B cell (primary cell): ENCODE data around the gene WDR26. TPM values are rescaled to one million over a fixed set of nuclear protein-coding genes. Genes with fewer than 3 reads are reported as not detected.

Experiments
- ATAC-seq: fragments of 200-7000 bp; cut with Tn5 transposase; one replicate; pipeline ENCODE4 v1.10.0; 2021; ENCODE audit warnings: low read depth, mild to moderate bottlenecking, moderate number of reproducible peaks, moderate library complexity
- CTCF ChIA-PET: fragments of 350-600 bp; sonication (Branson Sonifier 250); formaldehyde crosslinking; loops from one replicate; lab custom pipeline; 2021; ENCODE audit warnings: antibody characterized with exemption, inconsistent platforms; lab: Charles Lee
- POLR2A ChIA-PET: fragments of 350-600 bp; sonication (Branson Sonifier 250); formaldehyde crosslinking; loops from one replicate; lab custom pipeline; 2021; ENCODE audit warnings: antibody characterized with exemption; lab: Charles Lee
- DNase-seq: peaks from one replicate; pipeline ENCODE4 v3.0.0; 2013
- H2AFZ ChIP-seq: 2 replicates; pipeline ENCODE4 v1.6.1; 2012; ENCODE audit warnings: mild to moderate bottlenecking, low read depth, low read length; ENCODE audit not compliant: insufficient read depth, poor library complexity, severe bottlenecking
- H3K27ac ChIP-seq, 2 donors: 1 replicate in 1 of 2; 2 replicates in 1 of 2; pipeline ENCODE4 v1.5.1; 2012 to 2013; ENCODE audit warnings: low read length in 2 of 2, mild to moderate bottlenecking in 2 of 2, moderate library complexity in 1 of 2
- H3K27me3 ChIP-seq, 4 experiments: fragments of 200-600 bp in 1 of 4; sonication (generic) in 1 of 4; replicated peaks in 1 of 4; 1 replicate in 2 of 4; 2 replicates in 2 of 4; pipeline versions ENCODE4 v1.6.1 to v1.7.0; 2013 to 2016; ENCODE audit warnings: low read length in 3 of 4, mild to moderate bottlenecking in 2 of 4, mixed read lengths in 1 of 4, moderate library complexity in 1 of 4; ENCODE audit not compliant: insufficient read depth in 4 of 4, control insufficient read depth in 3 of 4; ENCODE audit errors: control extremely low read depth in 1 of 4
- H3K36me3 ChIP-seq, 2 experiments: replicated peaks in 1 of 2; 1 replicate in 1 of 2; 2 replicates in 1 of 2; pipeline versions ENCODE4 v1.6.1 to v1.7.1; 2013; ENCODE audit warnings: low read length in 1 of 2; ENCODE audit not compliant: insufficient read depth in 2 of 2, control insufficient read depth in 1 of 2; ENCODE audit errors: control extremely low read depth in 1 of 2, extremely low read depth in 1 of 2
- H3K4me1 ChIP-seq, 2 donors: fragments of 200-600 bp in 1 of 2; sonication (generic) in 1 of 2; 1 replicate in 1 of 2; 2 replicates in 1 of 2; pipeline versions ENCODE4 v1.5.1 to v1.6.1; 2013 to 2017; ENCODE audit warnings: low read length in 2 of 2; ENCODE audit not compliant: control insufficient read depth in 2 of 2, insufficient read depth in 2 of 2
- H3K4me2 ChIP-seq: replicated peaks from 2 replicates; pipeline ENCODE3; 2012; ENCODE audit warnings: mild to moderate bottlenecking, low read depth, low read length; ENCODE audit not compliant: poor library complexity, severe bottlenecking
- H3K4me3 ChIP-seq, 5 experiments: fragments of 200-600 bp in 1 of 5; sonication (generic) in 1 of 5; 1 replicate in 3 of 5; 2 replicates in 2 of 5; pipeline versions ENCODE4 v1.5.1 to v1.7.0; 2011 to 2016; ENCODE audit warnings: low read length in 4 of 5, mild to moderate bottlenecking in 4 of 5, low read depth in 2 of 5, control low read depth in 1 of 5, moderate library complexity in 1 of 5; ENCODE audit not compliant: insufficient read depth in 1 of 5; ENCODE audit errors: control extremely low read depth in 1 of 5, extremely low read depth in 1 of 5
- H3K79me2 ChIP-seq: fragments of 200-600 bp; sonication (generic); one replicate; pipeline ENCODE4 v1.6.0; 2016; ENCODE audit warnings: low read length; ENCODE audit not compliant: control insufficient read depth, insufficient read depth
- H3K9ac ChIP-seq: fragments of 200-600 bp; sonication (generic); 2 replicates; pipeline ENCODE4 v1.6.1; 2017; ENCODE audit warnings: mild to moderate bottlenecking, low read length, moderate library complexity
- H3K9me3 ChIP-seq, 3 donors: one replicate each; pipeline versions ENCODE4 v1.6.1 to v1.7.1; 2013; ENCODE audit warnings: low read length in 2 of 3; ENCODE audit not compliant: control insufficient read depth in 2 of 3, insufficient read depth in 1 of 3; ENCODE audit errors: control extremely low read depth in 1 of 3
- H4K20me1 ChIP-seq: 2 replicates; pipeline ENCODE4 v1.6.0; 2012; ENCODE audit warnings: mild to moderate bottlenecking, low read length; ENCODE audit not compliant: insufficient read depth, control insufficient read depth, poor library complexity, severe bottlenecking
- H3K27ac Mint-ChIP-seq: one replicate; pipeline ENCODE4 v1.8.0; 2021; ENCODE audit warnings: mixed read lengths
- H3K27me3 Mint-ChIP-seq: one replicate; pipeline ENCODE4 v1.8.0; 2021; ENCODE audit warnings: mixed read lengths
- H3K4me1 Mint-ChIP-seq: one replicate; pipeline ENCODE4 v1.8.0; 2021; ENCODE audit warnings: mixed read lengths
- H3K4me3 Mint-ChIP-seq: one replicate; pipeline ENCODE4 v1.8.0; 2021; ENCODE audit warnings: mixed read lengths
- H3K9me3 Mint-ChIP-seq: one replicate; pipeline ENCODE4 v1.8.0; 2022; ENCODE audit warnings: mixed read lengths; ENCODE audit not compliant: insufficient read depth
- EZH2 ChIP-seq: IDR thresholded peaks from 2 replicates; pipeline ENCODE4 v1.6.1; 2012; ENCODE audit warnings: borderline replicate concordance, low read depth, mild to moderate bottlenecking, moderate library complexity, low read length; ENCODE audit not compliant: insufficient read depth, poor library complexity, severe bottlenecking
- WGBS: methylation state at CpG from one replicate; pipeline ENCODE4 v1.1.5; 2013; ENCODE audit warnings: missing lambda C conversion rate; ENCODE audit not compliant: insufficient coverage; 5-methylcytosine and 5-hydroxymethylcytosine counted together
- intact Hi-C: fragments of 100-400 bp; cut with micrococcal nuclease; formaldehyde crosslinking; loops from one replicate; pipeline ENCODE4 v1.10.0; 2022
- polyA plus RNA-seq: library from polyadenylated mRNA; depleted of rRNA; stranded (reverse); fragments of >200 nt; gene quantifications from 2 replicates; pipeline ENCODE4 v1.2.3, GENCODE V29; 2012
- total RNA-seq, 2 donors: library from RNA; stranded (reverse); fragments of 120-200 nt in 1 of 2; gene quantifications; 1 replicate in 1 of 2; 2 replicates in 1 of 2; pipeline versions ENCODE4 v1.2.3 to v1.2.4, GENCODE V29; 2013 to 2022
- TF ChIP-seq, protein P1 (sequence below): fragments of 200-600 bp; IDR thresholded peaks from one replicate; pipeline ENCODE4 v1.8.0; 2022; ENCODE audit warnings: antibody characterized with exemption, mild to moderate bottlenecking

The WDR26 gene
- total and polyA plus RNA-seq, 2 donors (not counting 1 experiment from before 2014, with no cell fraction given), result 35.7 to 108 TPM

DNA sequence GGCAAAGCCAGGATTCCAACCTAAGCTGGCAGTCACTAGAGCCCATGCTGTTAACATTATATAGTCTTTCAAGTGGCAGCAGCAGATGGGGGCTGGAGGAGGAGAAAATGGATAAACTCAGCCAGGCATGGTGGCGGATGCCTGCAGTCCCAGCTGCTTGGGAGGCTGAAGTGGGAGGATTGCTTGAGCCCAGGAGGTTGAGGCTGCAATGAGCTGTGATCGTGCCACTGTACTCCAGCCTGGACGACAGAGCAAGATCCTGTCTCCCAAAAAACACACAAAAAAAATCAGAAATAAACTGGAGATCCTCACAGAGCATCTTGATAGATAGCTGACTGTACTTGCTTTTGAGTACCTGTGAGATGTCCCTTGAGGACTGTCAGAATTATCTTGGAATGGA, 13.4 kb upstream of the WDR26 start:
- POLR2A ChIA-PET, result no interaction called here
- no peak for DNase-seq

DNA sequence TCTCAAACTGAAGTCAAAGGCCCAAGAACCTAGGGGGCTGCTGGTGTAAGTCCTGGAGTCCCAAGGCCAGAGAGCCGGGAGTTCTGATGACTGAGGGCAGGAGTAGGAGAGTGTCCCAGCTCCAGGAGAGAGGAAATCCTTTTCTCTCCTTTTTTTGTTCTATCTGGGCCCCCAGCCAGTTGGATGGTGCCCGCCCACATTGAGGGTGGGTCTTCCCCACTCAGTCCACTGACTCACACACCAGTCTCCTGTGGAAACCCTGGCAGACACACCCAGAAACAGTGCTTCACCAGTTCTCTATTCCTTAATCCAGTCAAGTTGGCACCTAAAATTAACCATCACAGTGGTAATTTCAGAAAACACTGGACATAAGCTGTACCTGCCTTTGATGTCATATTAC, 12.7 kb upstream of the WDR26 start:
- TF ChIP-seq EZH2, result no peak
- TF ChIP-seq, protein P1, sequence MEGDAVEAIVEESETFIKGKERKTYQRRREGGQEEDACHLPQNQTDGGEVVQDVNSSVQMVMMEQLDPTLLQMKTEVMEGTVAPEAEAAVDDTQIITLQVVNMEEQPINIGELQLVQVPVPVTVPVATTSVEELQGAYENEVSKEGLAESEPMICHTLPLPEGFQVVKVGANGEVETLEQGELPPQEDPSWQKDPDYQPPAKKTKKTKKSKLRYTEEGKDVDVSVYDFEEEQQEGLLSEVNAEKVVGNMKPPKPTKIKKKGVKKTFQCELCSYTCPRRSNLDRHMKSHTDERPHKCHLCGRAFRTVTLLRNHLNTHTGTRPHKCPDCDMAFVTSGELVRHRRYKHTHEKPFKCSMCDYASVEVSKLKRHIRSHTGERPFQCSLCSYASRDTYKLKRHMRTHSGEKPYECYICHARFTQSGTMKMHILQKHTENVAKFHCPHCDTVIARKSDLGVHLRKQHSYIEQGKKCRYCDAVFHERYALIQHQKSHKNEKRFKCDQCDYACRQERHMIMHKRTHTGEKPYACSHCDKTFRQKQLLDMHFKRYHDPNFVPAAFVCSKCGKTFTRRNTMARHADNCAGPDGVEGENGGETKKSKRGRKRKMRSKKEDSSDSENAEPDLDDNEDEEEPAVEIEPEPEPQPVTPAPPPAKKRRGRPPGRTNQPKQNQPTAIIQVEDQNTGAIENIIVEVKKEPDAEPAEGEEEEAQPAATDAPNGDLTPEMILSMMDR, result no peak
- no peaks in the 10 kb centered on the region for H4K20me1 ChIP-seq
- ATAC-seq, result no peak
- ChIA-PET POLR2A (no interaction called here), CTCF (interaction anchor here (0.6 to 3.2 kb wide), 2 partner anchors 10 to 15 kb away, joined by 4 to 17 read pairs; no protein-coding TSS in a partner anchor)
- no peak overlapping the region for H3K4me3 ChIP-seq
- H3K4me1 ChIP-seq, result no peaks in the 10 kb centered on the region
- peaks cover 8% of the 10 kb centered on the region for H3K79me2 ChIP-seq
- no peaks in the 10 kb centered on the region for H3K27me3 Mint-ChIP-seq
- no peak overlapping the region for H3K27ac Mint-ChIP-seq
- no peak overlapping the region for H2AFZ ChIP-seq
- H3K9me3 ChIP-seq, result no peaks in the 10 kb centered on the region
- WGBS, result 100% methylated on average over 1 of the region's 2 CpGs
- no peak for DNase-seq
- H3K4me3 Mint-ChIP-seq, result no peak overlapping the region
- no peaks in the 10 kb centered on the region for H3K9me3 Mint-ChIP-seq
- intact Hi-C loops, result no loop called here
- no peaks in the 10 kb centered on the region for H3K36me3 ChIP-seq
- H3K27me3 ChIP-seq, result no peaks in the 10 kb centered on the region
- no peak overlapping the region for H3K4me2 ChIP-seq
- no peak overlapping the region for H3K9ac ChIP-seq
- no peaks in the 10 kb centered on the region for H3K4me1 Mint-ChIP-seq
- no peak overlapping the region for H3K27ac ChIP-seq

More for the DNA sequence above, 13.4 kb upstream of the WDR26 start:
- no peaks in the 10 kb centered on the region for H3K4me1 Mint-ChIP-seq
- H3K4me2 ChIP-seq, result no peak overlapping the region
- intact Hi-C loops, result no loop called here
- H3K9me3 Mint-ChIP-seq, result no peaks in the 10 kb centered on the region
- H3K4me1 ChIP-seq, result no peaks in the 10 kb centered on the region
- TF ChIP-seq EZH2, result no peak
- TF ChIP-seq, protein P1, result no peak
- no peak overlapping the region for H3K4me3 ChIP-seq
- no peaks in the 10 kb centered on the region for H3K27me3 Mint-ChIP-seq
- no peak overlapping the region for H2AFZ ChIP-seq
- H3K27ac ChIP-seq, result no peak overlapping the region
- no peak overlapping the region for H3K27ac Mint-ChIP-seq
- no peaks in the 10 kb centered on the region for H4K20me1 ChIP-seq
- no peak overlapping the region for H3K9ac ChIP-seq
- no peak overlapping the region for H3K4me3 Mint-ChIP-seq
- H3K36me3 ChIP-seq, result no peaks in the 10 kb centered on the region
- no peaks in the 10 kb centered on the region for H3K27me3 ChIP-seq
- no peak for ATAC-seq
- WGBS, result 100% methylated on average over 1 of the region's 3 CpGs
- CTCF ChIA-PET, result interaction anchor here (1.4 to 3.2 kb wide), 2 partner anchors 10 to 16 kb away, joined by 4 to 17 read pairs; no protein-coding TSS in a partner anchor
- no peaks in the 10 kb centered on the region for H3K9me3 ChIP-seq
- peaks cover 5% of the 10 kb centered on the region for H3K79me2 ChIP-seq
